HL-60 (cell line): ENCODE data around the gene EPHB2.

ENCODE experiments used
- DNase-seq, 2 experiments: peaks; one replicate each; pipeline ENCODE4 v3.0.0-alpha.2; 2010 to 2020; ENCODE audit warnings: low read depth in 1 of 2, low spot score in 1 of 2
- H3K27ac ChIP-seq: fragments of 250-450 bp; sonication (Bioruptor Pico); replicated peaks from 2 replicates; pipeline ENCODE4 v1.5.1; 2020; ENCODE audit warnings: mild to moderate bottlenecking, moderate library complexity
- H3K27me3 ChIP-seq: fragments of 250-450 bp; sonication (Bioruptor Pico); 2 replicates; pipeline ENCODE4 v1.5.1; 2021; ENCODE audit warnings: mild to moderate bottlenecking, moderate library complexity; ENCODE audit not compliant: insufficient read depth, poor library complexity, severe bottlenecking
- H3K4me3 ChIP-seq: replicated peaks from 2 replicates; pipeline ENCODE4 v1.5.1; 2011; ENCODE audit warnings: mild to moderate bottlenecking, control low read depth, low read length; ENCODE audit not compliant: insufficient read depth
- CTCF ChIP-seq: IDR thresholded peaks from one replicate; pipeline ENCODE4 v1.5.1; 2011; ENCODE audit warnings: low read length, control low read depth, inconsistent platforms; ENCODE audit not compliant: insufficient read depth
- GABPA ChIP-seq: IDR thresholded peaks from 2 replicates; pipeline ENCODE4 v1.6.1; 2012; ENCODE audit warnings: low read depth
- POLR2AphosphoS5 ChIP-seq: IDR thresholded peaks from 2 replicates; pipeline ENCODE4 v1.6.1; 2012; ENCODE audit warnings: low read depth
- SPI1 ChIP-seq: IDR thresholded peaks from 2 replicates; pipeline ENCODE4 v1.6.1; 2012; ENCODE audit warnings: low read depth, mild to moderate bottlenecking, borderline replicate concordance
- TF ChIP-seq, protein P1 (sequence below): IDR thresholded peaks from 2 replicates; pipeline ENCODE4 v1.6.1; 2012; ENCODE audit warnings: low read depth; ENCODE audit not compliant: insufficient replicate concordance

The EPHB2 gene

DNA sequence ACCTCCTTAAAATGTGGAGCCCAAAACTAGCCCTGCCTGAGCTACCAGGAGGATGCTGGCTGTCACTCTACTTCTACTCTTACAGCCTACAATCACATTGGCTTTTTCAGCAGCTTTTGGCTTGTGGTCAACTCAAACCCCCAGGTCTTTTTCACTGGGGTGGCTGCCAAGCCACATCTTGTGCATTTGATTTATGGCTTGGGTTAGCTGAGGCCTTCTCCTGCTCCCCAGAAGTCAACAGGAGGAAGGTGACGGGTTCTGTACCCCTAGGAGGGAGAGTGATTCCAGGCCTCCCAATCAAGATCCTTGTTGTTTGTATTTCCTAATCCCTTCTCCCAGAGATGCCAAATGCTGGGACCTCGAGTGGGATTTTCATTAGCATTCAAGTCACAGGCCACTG lies 137.8 kb downstream of the EPHB2 start:
- no peak overlapping the region for H3K27ac ChIP-seq
- H3K4me3 ChIP-seq, result no peak overlapping the region
- no peak for DNase-seq
- TF ChIP-seq GABPA (no peak), SPI1 (no peak), CTCF (no peak), POLR2AphosphoS5 (no peak)
- TF ChIP-seq, protein P1, sequence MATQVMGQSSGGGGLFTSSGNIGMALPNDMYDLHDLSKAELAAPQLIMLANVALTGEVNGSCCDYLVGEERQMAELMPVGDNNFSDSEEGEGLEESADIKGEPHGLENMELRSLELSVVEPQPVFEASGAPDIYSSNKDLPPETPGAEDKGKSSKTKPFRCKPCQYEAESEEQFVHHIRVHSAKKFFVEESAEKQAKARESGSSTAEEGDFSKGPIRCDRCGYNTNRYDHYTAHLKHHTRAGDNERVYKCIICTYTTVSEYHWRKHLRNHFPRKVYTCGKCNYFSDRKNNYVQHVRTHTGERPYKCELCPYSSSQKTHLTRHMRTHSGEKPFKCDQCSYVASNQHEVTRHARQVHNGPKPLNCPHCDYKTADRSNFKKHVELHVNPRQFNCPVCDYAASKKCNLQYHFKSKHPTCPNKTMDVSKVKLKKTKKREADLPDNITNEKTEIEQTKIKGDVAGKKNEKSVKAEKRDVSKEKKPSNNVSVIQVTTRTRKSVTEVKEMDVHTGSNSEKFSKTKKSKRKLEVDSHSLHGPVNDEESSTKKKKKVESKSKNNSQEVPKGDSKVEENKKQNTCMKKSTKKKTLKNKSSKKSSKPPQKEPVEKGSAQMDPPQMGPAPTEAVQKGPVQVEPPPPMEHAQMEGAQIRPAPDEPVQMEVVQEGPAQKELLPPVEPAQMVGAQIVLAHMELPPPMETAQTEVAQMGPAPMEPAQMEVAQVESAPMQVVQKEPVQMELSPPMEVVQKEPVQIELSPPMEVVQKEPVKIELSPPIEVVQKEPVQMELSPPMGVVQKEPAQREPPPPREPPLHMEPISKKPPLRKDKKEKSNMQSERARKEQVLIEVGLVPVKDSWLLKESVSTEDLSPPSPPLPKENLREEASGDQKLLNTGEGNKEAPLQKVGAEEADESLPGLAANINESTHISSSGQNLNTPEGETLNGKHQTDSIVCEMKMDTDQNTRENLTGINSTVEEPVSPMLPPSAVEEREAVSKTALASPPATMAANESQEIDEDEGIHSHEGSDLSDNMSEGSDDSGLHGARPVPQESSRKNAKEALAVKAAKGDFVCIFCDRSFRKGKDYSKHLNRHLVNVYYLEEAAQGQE, result no peak
- no peaks in the 10 kb centered on the region for H3K27me3 ChIP-seq

DNA sequence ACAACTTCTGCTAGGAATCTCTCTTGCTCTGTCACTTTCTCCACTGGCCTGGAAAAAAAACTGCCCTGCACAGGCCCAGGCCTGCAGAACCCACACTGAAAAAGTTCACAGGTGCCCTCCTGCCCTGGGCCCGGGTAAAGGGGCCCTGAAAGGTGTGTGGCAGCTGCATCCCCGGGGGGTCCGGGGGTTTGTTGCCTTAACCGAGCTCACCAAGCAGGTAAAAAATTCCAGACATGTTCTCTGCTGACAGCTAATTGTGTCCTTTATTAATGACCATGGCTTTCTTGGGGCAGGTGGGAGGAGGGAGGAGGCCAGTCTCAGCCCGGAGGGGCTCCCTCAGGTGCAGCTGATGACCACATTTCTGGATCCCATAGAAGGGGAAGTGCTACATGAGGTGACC lies 139.1 kb downstream of the EPHB2 start:
- TF ChIP-seq CTCF, result no peak
- TF ChIP-seq GABPA, result no peak
- TF ChIP-seq, protein P1, result no peak
- no peak for TF ChIP-seq POLR2AphosphoS5
- TF ChIP-seq SPI1, result no peak
- Histone ChIP-seq H3K27ac (no peak overlapping the region), H3K4me3 (no peak overlapping the region), H3K27me3 (no peaks in the 10 kb centered on the region)
- no peak for DNase-seq

DNA sequence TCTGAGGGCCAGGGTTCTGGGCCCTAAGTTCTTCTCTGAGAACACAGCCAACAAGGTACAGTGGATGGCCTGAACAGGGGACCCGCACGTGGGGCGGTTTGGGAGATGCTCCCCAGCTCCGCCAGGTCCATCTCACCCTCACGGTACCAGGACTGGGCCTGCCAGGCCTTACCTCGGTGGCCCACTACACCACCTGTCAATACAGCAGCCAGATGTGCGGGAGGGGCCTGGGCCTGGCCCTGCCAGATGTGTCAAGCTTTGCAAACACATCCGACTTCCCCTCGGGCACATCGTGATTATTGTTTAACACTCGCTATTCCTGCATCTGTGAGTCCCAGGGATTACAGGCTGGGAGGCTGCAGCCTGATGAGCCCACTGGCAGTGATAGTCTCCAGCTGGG lies 139.6 kb downstream of the EPHB2 start:
- H3K27me3 ChIP-seq, result no peaks in the 10 kb centered on the region
- no peak overlapping the region for H3K4me3 ChIP-seq
- H3K27ac ChIP-seq, result no peak overlapping the region
- DNase-seq, result no peak
- TF ChIP-seq GABPA (no peak), POLR2AphosphoS5 (no peak), SPI1 (no peak), CTCF (no peak)
- TF ChIP-seq, protein P1, result no peak
